VCaP (cell line): ENCODE data around the gene TPCN2.

Source experiments
- H3K27ac ChIP-seq: fragments of 450-650 bp; 2 replicates; pipeline ENCODE4 v1.5.1; 2017
- CTCF ChIP-seq: fragments of 450-650 bp; conservative IDR thresholded peaks from 2 replicates; pipeline ENCODE4 v1.5.1; 2017; ENCODE audit warnings: mild to moderate bottlenecking, moderate library complexity

The TPCN2 gene

GRCh38 chr11:69092263-69092662 is 43.5 kb downstream of the TPCN2 start:
- TF ChIP-seq CTCF = no peak

GRCh38 chr11:69093106-69093505 is 44.4 kb downstream of the TPCN2 start:
- no peak for TF ChIP-seq CTCF

More at GRCh38 chr11:69092263-69092662, 43.5 kb downstream of the TPCN2 start:
- H3K27ac ChIP-seq = no peak overlapping the region

GRCh38 chr11:69094111-69094914 is 45.6 kb downstream of the TPCN2 start:
- no peak for TF ChIP-seq CTCF
- no peak overlapping the region for H3K27ac ChIP-seq

More at GRCh38 chr11:69093106-69093505, 44.4 kb downstream of the TPCN2 start:
- H3K27ac ChIP-seq = no peak overlapping the region

- H3K27ac ChIP-seq = no peak overlapping the region
- no peak for TF ChIP-seq CTCF
Measured at GRCh38 chr11:69094915-69095290, 46.2 kb downstream of the TPCN2 start.

- no peak for TF ChIP-seq CTCF
- H3K27ac ChIP-seq = no peak overlapping the region
Measured at GRCh38 chr11:69095300-69095699, 46.6 kb downstream of the TPCN2 start.

GRCh38 chr11:69096473-69096872 is 47.7 kb downstream of the TPCN2 start:
- no peak overlapping the region for H3K27ac ChIP-seq
- no peak for TF ChIP-seq CTCF

- H3K27ac ChIP-seq = no peak overlapping the region
- no peak for TF ChIP-seq CTCF
Measured at GRCh38 chr11:69097263-69097662, 48.5 kb downstream of the TPCN2 start.
